IMR-90 (cell line): ENCODE data around the gene LTBP2. TPM values are rescaled to one million over a fixed set of nuclear protein-coding genes. Genes with fewer than 3 reads are reported as not detected.

Experiments used
- ATAC-seq: fragments of 200-7000 bp; cut with Tn5 transposase; 2 replicates; pipeline ENCODE4 v1.9.1; 2020; ENCODE audit warnings: low read depth, mild to moderate bottlenecking, moderate library complexity
- BruUV-seq: library from RNA; stranded (reverse); fragments of 400-500 nt; replicated peaks from 2 replicates; lab custom pipeline; 2021; lab: Mats Ljungman, UMichigan
- CTCF ChIA-PET: fragments of 300-600 bp; formaldehyde crosslinking; extraction: SDS; loops from one replicate; lab custom pipeline; 2021; ENCODE audit warnings: antibody characterized with exemption; lab: Yijun Ruan, JAX
- POLR2A ChIA-PET: fragments of 300-600 bp; sonication (Branson Sonifier 250); formaldehyde crosslinking; loops from one replicate; lab custom pipeline; 2022; ENCODE audit warnings: antibody characterized with exemption; ENCODE audit not compliant: unreplicated experiment; lab: Charles Lee
- DNase-seq: peaks from one replicate; pipeline ENCODE4 v3.0.0; 2013
- H2AFZ ChIP-seq: replicated peaks from 2 replicates; pipeline ENCODE3; 2013; ENCODE audit warnings: low read length, mild to moderate bottlenecking; ENCODE audit not compliant: poor library complexity
- H2AK5ac ChIP-seq: 2 replicates; pipeline ENCODE4 v1.6.1; 2013; ENCODE audit warnings: low read depth, low read length, inconsistent platforms
- H2AK9ac ChIP-seq: replicated peaks from 2 replicates; pipeline ENCODE3; 2013; ENCODE audit warnings: mild to moderate bottlenecking, low read depth, low read length, moderate library complexity; ENCODE audit not compliant: poor library complexity
- H2BK120ac ChIP-seq: 2 replicates; pipeline ENCODE4 v1.6.1; 2013; ENCODE audit warnings: low read depth, low read length, inconsistent platforms
- H2BK15ac ChIP-seq: 3 replicates; pipeline ENCODE4 v1.6.1; 2013; ENCODE audit warnings: low read depth, low read length, inconsistent platforms
- H2BK20ac ChIP-seq: 2 replicates; pipeline ENCODE4 v1.6.1; 2013; ENCODE audit warnings: low read depth, mild to moderate bottlenecking, inconsistent platforms, low read length, moderate library complexity
- H2BK5ac ChIP-seq: 2 replicates; pipeline ENCODE4 v1.6.1; 2013; ENCODE audit warnings: mild to moderate bottlenecking, low read depth, low read length, inconsistent platforms; ENCODE audit not compliant: poor library complexity, severe bottlenecking
- H3K14ac ChIP-seq: replicated peaks from 2 replicates; pipeline ENCODE4 v1.6.1; 2013; ENCODE audit warnings: low read depth, low read length, inconsistent platforms
- H3K18ac ChIP-seq: 2 replicates; pipeline ENCODE4 v1.6.1; 2013; ENCODE audit warnings: low read depth, low read length, control low read depth
- H3K23ac ChIP-seq: 2 replicates; pipeline ENCODE4 v1.6.1; 2013; ENCODE audit warnings: low read depth, low read length, inconsistent platforms
- H3K27ac ChIP-seq: 2 replicates; pipeline ENCODE4 v1.5.1; 2013; ENCODE audit warnings: mild to moderate bottlenecking, control low read depth, low read length; ENCODE audit not compliant: insufficient read depth
- H3K27me3 ChIP-seq: 2 replicates; pipeline ENCODE4 v1.6.1; 2013; ENCODE audit warnings: low read length; ENCODE audit not compliant: control insufficient read depth, insufficient read depth
- H3K36me3 ChIP-seq: 2 replicates; pipeline ENCODE4 v1.6.1; 2013; ENCODE audit warnings: low read length, mixed read lengths; ENCODE audit not compliant: control insufficient read depth, insufficient read depth
- H3K4ac ChIP-seq: 2 replicates; pipeline ENCODE4 v1.6.1; 2013; ENCODE audit warnings: low read depth, low read length, inconsistent platforms
- H3K4me1 ChIP-seq: 2 replicates; pipeline ENCODE4 v1.6.1; 2013; ENCODE audit warnings: low read length, mixed read lengths; ENCODE audit not compliant: control insufficient read depth, insufficient read depth
- H3K4me2 ChIP-seq: 2 replicates; pipeline ENCODE4 v1.6.1; 2013; ENCODE audit warnings: low read depth, mild to moderate bottlenecking, control low read depth, low read length, moderate library complexity
- H3K4me3 ChIP-seq: 2 replicates; pipeline ENCODE4 v1.5.1; 2013; ENCODE audit warnings: low read depth, mild to moderate bottlenecking, control low read depth, low read length, moderate library complexity; ENCODE audit not compliant: insufficient read depth
- H3K56ac ChIP-seq: 2 replicates; pipeline ENCODE4 v1.6.1; 2013; ENCODE audit warnings: low read length, inconsistent platforms; ENCODE audit not compliant: insufficient read depth; ENCODE audit errors: extremely low read depth
- H3K79me1 ChIP-seq, 2 experiments: 2 replicates each; pipeline ENCODE4 v1.6.1; 2013; ENCODE audit warnings: low read length in 2 of 2, inconsistent platforms in 1 of 2, low read depth in 1 of 2
- H3K9ac ChIP-seq: 2 replicates; pipeline ENCODE4 v1.6.1; 2013; ENCODE audit warnings: low read depth, low read length, control low read depth
- H3K9me1 ChIP-seq: 2 replicates; pipeline ENCODE4 v1.6.1; 2013; ENCODE audit warnings: low read length, inconsistent platforms; ENCODE audit not compliant: insufficient read depth
- H3K9me3 ChIP-seq: 2 replicates; pipeline ENCODE4 v1.6.1; 2013; ENCODE audit warnings: low read length; ENCODE audit not compliant: control insufficient read depth, insufficient read depth
- H4K20me1 ChIP-seq: 2 replicates; pipeline ENCODE4 v1.6.1; 2013; ENCODE audit warnings: low read length, inconsistent platforms; ENCODE audit not compliant: insufficient read depth
- H4K5ac ChIP-seq: 2 replicates; pipeline ENCODE4 v1.6.1; 2013; ENCODE audit warnings: mild to moderate bottlenecking, low read depth, low read length, control low read depth
- H4K8ac ChIP-seq, 2 experiments: 2 replicates each; pipeline ENCODE4 v1.6.1; 2013; ENCODE audit warnings: low read depth in 2 of 2, low read length in 2 of 2, control low read depth in 1 of 2, inconsistent platforms in 1 of 2
- H4K91ac ChIP-seq: 2 replicates; pipeline ENCODE4 v1.6.1; 2013; ENCODE audit warnings: low read depth, low read length, inconsistent platforms; ENCODE audit not compliant: insufficient read depth
- BHLHE40 ChIP-seq: fragments of 150-350 bp; IDR thresholded peaks from 2 replicates; pipeline ENCODE4 v1.6.1; 2016; ENCODE audit warnings: mild to moderate bottlenecking, low read depth, low read length
- CEBPB ChIP-seq: IDR thresholded peaks from 2 replicates; pipeline ENCODE4 v1.6.1; 2012; ENCODE audit warnings: low read depth, low read length, improper control_type of control experiment
- CTCF ChIP-seq: conservative IDR thresholded peaks from 2 replicates; pipeline ENCODE4 v1.5.1; 2012; ENCODE audit warnings: mild to moderate bottlenecking, low read depth, low read length, improper control_type of control experiment
- FOS ChIP-seq: fragments of 150-350 bp; IDR thresholded peaks from 2 replicates; pipeline ENCODE4 v1.6.1; 2016; ENCODE audit warnings: low read depth, low read length
- MAZ ChIP-seq: IDR thresholded peaks from 2 replicates; pipeline ENCODE4 v1.6.1; 2012; ENCODE audit warnings: low read depth, mild to moderate bottlenecking, low read length, improper control_type of control experiment, moderate library complexity, borderline replicate concordance
- MXI1 ChIP-seq: IDR thresholded peaks from 2 replicates; pipeline ENCODE4 v1.6.1; 2012; ENCODE audit warnings: low read depth, mild to moderate bottlenecking, low read length, moderate library complexity, borderline replicate concordance
- NFE2L2 ChIP-seq: fragments of 150-350 bp; IDR thresholded peaks from 2 replicates; pipeline ENCODE4 v1.6.1; 2016; ENCODE audit warnings: low read depth, mild to moderate bottlenecking, low read length
- POLR2A ChIP-seq: IDR thresholded peaks from 2 replicates; pipeline ENCODE4 v1.6.1; 2012; ENCODE audit warnings: mild to moderate bottlenecking, low read depth, low read length
- RAD21 ChIP-seq: IDR thresholded peaks from 2 replicates; pipeline ENCODE4 v1.6.1; 2012; ENCODE audit warnings: low read length, improper control_type of control experiment
- RCOR1 ChIP-seq: IDR thresholded peaks from 2 replicates; pipeline ENCODE4 v1.6.1; 2012; ENCODE audit warnings: mild to moderate bottlenecking, low read length, improper control_type of control experiment; ENCODE audit not compliant: insufficient replicate concordance
- WGBS, 2 experiments: methylation state at CpG; one replicate each; pipeline versions ENCODE4 v1.1.5 to v1.1.7; 2013; ENCODE audit warnings: missing lambda C conversion rate in 2 of 2; ENCODE audit not compliant: insufficient read length in 1 of 2; ENCODE audit errors: extremely low coverage in 2 of 2; 5-methylcytosine and 5-hydroxymethylcytosine counted together
- dilution Hi-C: fragments of 300-500 bp; cut with HindIII; formaldehyde crosslinking; loops from one replicate; pipeline ENCODE4 v1.14.3; 2018; ENCODE audit warnings: low sequenced_read_pairs; ENCODE audit not compliant: unreplicated experiment
- in situ Hi-C: fragments of 300-500 bp; cut with MboI; formaldehyde crosslinking; loops from 3 replicates; pipeline ENCODE4 v1.14.3; 2019; ENCODE audit warnings: low sequenced_read_pairs, inconsistent platforms, mixed read lengths
- intact Hi-C: fragments of 100-400 bp; cut with micrococcal nuclease; formaldehyde crosslinking; loops from 2 replicates; pipeline ENCODE4 v1.10.0; 2022
- polyA plus RNA-seq, 3 experiments: library from polyadenylated mRNA; depleted of rRNA; stranded (reverse); fragments of >200 nt; gene quantifications; 2 replicates each; pipeline ENCODE4 v1.2.3, GENCODE V29; 2012; ENCODE audit warnings: low replicate concordance in 1 of 3
- total RNA-seq: library from RNA; depleted of rRNA; stranded (reverse); fragments of >200 nt; gene quantifications from 2 replicates; pipeline ENCODE4 v1.2.3, GENCODE V29; 2012

Gene LTBP2
- total and polyA plus RNA-seq, 2 of the 4 experiments (the other 2 are of a cell fraction) = 23.8 to 79.3 TPM

- CTCF ChIA-PET = interaction anchor here (0.5 kb wide), 1 partner anchor 39 kb away, joined by 3 read pairs; no protein-coding TSS in a partner anchor
- peak overlapping the region; percentile 96 for H2BK5ac ChIP-seq
Observed at GRCh38 chr14:74619672-74620131, 7.7 kb upstream of the LTBP2 start.

More at GRCh38 chr14:74619672-74620131, 7.7 kb upstream of the LTBP2 start:
- intact Hi-C loops = loop anchor here (1.0 to 5.0 kb wide), 2 partner anchors 15 to 38 kb away; no protein-coding TSS in a partner anchor
- H4K91ac ChIP-seq = peak overlapping the region; percentile 100
- peak overlapping the region; percentile 92 for H3K23ac ChIP-seq
- peak overlapping the region; percentile 100 for H2BK20ac ChIP-seq
- H3K4me3 ChIP-seq = no peak overlapping the region
- peak overlapping the region; percentile 93 for H3K27ac ChIP-seq
- H3K36me3 ChIP-seq = no peaks in the 10 kb centered on the region
- no peaks in the 10 kb centered on the region for H3K27me3 ChIP-seq
- WGBS, 2 experiments = 9% methylated on average over 1 of the region's 6 CpGs; no CpG with 5 or more reads in 1 of the 2 experiments
- POLR2A ChIA-PET = interaction anchor here (0.5 to 1.0 kb wide), 3 partner anchors 9 to 51 kb away, joined by 3 to 4 read pairs (median 3); no protein-coding TSS in a partner anchor
- ATAC-seq (peak; percentile 83), DNase-seq (peak; percentile 98)
- in situ Hi-C loops = no loop called here
- peak overlapping the region; percentile 91 for H4K5ac ChIP-seq
- H4K8ac ChIP-seq = peak overlapping the region; percentile 81 to 98
- H3K4me1 ChIP-seq = peaks cover 44% of the 10 kb centered on the region
- H3K79me1 ChIP-seq = peaks cover 0 to 40% of the 10 kb centered on the region in 2 experiments; a peak in 2 of 4 replicates
- H2BK120ac ChIP-seq = peak overlapping the region; percentile 100
- peak overlapping the region; percentile 95 for H2BK15ac ChIP-seq
- TF ChIP-seq RAD21 (peak; percentile 16; the same call in 1 of the 2 replicates), BHLHE40 (peak; percentile 84), RCOR1 (peak; percentile 25), CEBPB (peak; percentile 68), CTCF (no peak), MXI1 (0 out of 2 replicates have a peak, but pooled peaks have one; percentile 50), MAZ (peak; percentile 86; the same call in 1 of the 2 replicates), FOS (peak; percentile 97), NFE2L2 (no peak), POLR2A (peak; percentile 56; the same call in 1 of the 2 replicates)
- no peaks in the 10 kb centered on the region for H3K9me3 ChIP-seq
- H2AK5ac ChIP-seq = peak overlapping the region; percentile 100
- H2AFZ ChIP-seq = peak overlapping the region; percentile 74
- peak overlapping the region; percentile 84 for H2AK9ac ChIP-seq
- BruUV-seq = no TSS peak
- H3K4me2 ChIP-seq = peak overlapping the region; percentile 16
- peak overlapping the region; percentile 20 for H3K9ac ChIP-seq
- peak overlapping the region; percentile 100 for H3K4ac ChIP-seq
- H3K56ac ChIP-seq = peak overlapping the region; percentile 91
- peak overlapping the region; percentile 99 for H3K14ac ChIP-seq
- dilution Hi-C loops = no loop called here
- peak overlapping the region; percentile 91 for H3K18ac ChIP-seq
- peaks cover 63% of the 10 kb centered on the region for H3K9me1 ChIP-seq
- no peaks in the 10 kb centered on the region for H4K20me1 ChIP-seq
